NCI-H1930 (cell line): ENCODE results near the gene PI4KA.
"Not testable (repeated sequence)": the region's sequence is repeated elsewhere in the genome, so short reads cannot be mapped to it uniquely, and the experiment has no call there.

Experiments used
- DNase-seq, 2 experiments: peaks; one replicate each; lab custom pipeline; 2025; lab: John Stamatoyannopoulos, UW

The PI4KA gene

DNA sequence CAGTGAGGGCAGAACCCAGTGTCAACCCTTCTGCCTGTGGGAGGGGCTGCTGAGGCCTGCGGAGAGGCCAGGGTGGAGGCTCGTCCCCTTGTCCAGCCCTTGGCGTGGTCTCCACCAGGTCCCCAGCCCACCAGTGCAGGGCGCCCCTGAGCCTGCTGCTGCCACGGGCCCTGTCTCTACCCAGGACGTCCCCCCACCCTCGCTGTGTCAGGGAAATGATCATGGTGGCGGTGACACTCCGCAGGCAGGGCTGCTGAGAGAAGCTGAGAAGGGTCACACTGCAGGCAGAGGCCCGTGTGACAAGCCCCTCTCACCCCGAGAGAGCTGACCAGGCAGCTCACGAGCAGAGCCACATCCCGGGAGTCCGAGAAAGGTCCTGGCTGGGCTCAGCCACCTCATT is 164.4 kb downstream of the PI4KA start:
- DNase-seq: not testable (repeated sequence)

DNA sequence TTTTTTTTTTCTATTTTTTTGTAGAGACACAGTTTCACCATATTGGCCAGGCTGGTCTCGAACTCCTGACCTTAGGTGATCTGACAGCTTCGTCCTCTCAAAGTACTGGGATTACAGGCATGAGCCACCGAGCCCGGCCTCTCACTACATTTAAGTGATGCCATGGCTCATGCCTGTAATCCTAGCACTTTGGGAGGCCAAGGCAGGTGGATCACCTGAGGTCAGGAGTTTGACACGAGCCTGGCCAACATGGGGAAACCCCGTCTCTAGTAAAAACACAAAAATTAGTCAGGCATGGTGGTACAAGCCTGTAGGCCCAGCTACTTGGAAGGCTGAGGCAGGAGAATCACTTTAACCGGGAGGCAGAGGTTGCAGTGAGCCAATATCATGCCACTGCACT is 165.7 kb downstream of the PI4KA start:
- not testable (repeated sequence) for DNase-seq

DNA sequence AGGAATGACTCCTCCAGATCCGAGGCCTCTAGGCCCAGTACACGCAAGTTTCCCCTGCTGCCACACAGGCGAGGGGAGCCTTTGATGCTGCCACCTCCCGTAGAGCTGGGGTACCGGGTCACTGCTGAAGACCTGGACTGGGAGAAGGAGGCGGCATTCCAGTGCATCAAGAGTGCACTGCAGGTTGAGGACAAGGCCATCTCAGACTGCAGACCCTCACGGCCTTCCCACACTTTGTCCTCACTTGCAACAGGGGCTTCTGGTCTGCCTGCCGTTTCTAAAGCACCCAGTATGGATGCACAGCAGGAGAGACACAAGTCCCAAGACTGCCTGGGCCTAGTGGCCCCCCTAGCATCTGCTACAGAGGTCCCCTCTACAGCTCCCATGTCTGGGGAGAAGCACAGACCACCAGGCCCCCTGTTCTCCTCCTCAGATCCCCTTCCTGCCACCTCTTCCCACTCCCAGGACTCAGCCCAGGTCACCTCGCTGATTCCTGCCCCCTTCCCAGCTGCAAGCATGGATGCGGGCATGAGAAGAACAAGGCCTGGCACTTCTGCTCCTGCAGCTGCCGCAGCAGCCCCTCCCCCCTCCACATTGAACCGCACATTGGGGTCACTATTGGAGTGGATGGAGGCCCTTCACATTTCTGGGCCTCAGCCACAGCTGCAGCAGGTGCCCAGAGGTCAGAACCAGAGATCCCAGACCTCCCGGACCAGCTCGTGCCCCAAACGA is 167.9 kb downstream of the PI4KA start:
- not testable (repeated sequence) for DNase-seq

DNA sequence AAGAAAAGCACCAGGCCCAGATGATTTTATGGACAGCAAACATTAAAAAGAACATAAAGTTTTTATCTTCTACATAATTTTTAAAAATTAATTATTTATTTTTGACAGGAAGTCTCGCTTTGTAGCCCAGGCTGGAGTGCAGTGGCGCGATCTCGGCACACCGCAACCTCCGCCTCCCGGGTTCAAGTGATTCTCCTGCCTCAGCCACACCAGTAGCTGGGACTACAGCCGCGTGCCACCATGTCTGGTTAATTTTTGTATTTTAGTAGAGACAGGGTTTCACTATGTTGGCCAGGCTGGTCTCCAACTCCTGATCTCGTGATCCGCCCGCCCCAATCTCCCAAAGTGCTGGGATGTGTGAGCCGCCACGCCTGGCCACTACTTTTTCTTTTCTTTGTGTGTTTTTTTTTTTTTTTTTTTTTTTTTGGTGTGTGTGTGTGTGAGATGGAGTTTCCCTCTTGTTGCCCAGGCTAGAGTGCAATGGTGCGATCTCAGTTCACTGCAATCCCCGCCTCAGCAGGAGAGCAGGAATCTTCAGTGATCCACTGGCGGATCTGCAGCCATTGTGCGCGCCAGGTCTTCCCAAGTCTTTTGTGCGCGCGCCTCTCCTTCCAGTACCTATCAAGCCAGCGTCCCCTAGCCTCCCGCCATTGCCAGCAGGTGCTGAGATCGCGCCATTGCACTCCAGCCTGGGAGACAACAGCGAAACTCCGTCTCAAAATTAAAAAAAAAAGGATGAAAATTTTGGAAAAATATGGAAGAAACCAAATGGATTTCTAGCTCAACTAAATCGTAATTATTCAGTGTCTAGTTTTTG is 171.0 kb downstream of the PI4KA start:
- DNase-seq: not testable (repeated sequence)

DNA sequence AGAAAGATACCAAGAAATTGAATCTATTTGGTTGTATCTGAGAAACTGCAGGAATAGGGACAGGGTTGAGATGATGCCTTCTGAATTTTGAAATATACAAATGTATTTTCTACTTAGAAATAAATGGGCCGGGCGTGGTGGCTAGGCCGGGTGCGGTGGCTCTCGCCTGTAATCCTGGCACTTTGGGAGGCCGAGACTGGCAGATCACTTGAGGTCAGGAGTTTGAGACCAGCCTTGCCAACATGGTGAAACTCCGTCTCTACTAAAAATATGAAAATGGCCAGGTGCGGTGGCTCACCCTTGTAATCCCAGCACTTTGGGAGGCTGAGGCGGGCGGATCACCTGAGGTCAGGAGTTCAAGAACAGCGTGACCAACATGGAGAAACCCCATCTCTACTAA is 172.8 kb downstream of the PI4KA start:
- not testable (repeated sequence) for DNase-seq

DNA sequence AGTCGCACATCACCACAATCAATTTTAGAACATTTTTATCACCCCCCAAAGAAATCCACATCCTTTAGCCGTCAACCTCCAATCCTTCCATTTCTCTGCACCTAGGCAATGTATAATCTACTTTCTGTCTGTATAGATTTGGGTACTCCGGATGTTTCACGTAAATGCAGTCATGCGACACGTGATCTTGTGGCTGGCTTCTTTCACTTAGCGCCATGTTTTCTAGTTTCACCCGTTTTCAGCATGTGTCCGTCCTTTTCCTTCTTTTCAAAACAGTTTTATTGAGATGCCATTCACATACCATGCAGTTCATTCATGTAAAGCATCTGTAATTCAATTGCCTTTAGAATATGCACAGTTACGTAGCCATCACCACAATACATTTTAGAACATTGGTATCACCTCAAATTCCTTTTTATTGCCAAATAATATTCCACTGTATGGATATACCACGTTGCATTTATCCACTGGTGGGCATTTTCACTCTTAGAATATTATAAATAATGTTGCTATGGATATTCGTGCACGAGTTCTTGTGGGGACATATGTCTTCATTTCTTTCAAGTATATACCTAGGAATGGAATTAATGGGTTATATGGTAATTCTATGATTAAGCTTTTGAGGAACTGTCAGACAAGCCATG is 179.7 kb downstream of the PI4KA start:
- DNase-seq: not testable (repeated sequence)

DNA sequence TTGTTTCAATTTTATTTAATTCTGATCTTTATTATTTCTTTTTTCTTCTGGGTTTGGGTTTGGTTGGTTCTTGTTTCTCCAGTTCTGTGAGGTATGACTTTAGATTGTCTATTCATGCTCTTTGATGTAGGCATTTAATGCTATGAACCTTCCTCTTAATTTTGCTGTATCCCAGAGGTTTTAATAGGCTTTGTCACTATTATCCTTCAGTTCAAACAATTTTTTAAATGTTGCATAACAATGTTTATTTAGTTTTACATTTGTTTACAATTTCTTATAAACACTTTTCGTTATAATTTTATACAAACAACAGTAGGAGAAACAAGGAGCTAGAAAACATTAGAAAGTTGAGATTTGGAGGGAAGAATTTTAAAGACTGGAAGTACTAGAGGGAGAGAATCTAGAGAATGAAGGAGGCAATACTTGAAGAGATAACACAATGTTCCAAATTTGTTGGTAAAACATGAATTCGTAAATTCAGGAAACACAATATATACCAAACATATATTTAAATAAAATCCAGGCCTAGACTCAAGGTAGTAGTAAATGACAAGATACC is 180.8 kb downstream of the PI4KA start:
- no peak for DNase-seq

DNA sequence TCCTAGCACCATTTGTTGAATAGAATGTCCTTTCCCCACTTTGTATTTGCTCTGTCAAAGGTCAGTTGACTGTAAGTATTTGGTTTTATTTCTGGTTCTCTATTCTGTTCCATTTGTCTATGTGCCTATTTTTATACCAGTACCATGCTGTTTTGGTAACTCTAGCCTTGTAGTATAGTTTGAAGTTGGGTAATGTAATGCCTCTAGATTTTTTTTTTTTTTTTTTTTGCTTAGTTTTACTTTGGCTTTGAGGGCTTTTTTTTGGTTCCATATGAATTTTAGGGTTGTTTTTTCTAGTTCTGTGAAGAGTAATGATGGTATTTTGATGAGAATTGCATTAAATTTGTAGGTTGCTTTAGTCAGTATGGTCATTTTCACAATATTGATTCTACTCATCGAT is 183.0 kb downstream of the PI4KA start:
- not testable (repeated sequence) for DNase-seq

DNA sequence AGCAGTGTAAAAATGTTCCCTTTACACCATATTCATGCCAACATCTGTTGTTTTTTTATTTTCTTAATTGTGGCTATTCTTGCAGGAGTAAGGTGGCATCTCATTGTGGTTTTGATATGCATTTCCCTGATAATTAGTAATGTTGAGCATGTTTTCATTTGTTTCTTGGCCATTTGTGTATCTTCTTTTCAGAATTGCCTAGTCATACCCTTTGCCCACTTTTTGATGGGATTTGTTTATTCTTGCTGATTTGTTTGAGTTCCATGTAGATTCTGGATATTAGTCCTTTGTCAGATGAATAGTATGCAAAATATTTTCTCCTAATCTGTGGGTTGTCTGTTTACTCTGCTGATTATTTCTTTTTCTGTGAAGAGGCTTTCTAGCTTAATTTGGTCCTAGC is 183.6 kb downstream of the PI4KA start:
- DNase-seq: no peak

DNA sequence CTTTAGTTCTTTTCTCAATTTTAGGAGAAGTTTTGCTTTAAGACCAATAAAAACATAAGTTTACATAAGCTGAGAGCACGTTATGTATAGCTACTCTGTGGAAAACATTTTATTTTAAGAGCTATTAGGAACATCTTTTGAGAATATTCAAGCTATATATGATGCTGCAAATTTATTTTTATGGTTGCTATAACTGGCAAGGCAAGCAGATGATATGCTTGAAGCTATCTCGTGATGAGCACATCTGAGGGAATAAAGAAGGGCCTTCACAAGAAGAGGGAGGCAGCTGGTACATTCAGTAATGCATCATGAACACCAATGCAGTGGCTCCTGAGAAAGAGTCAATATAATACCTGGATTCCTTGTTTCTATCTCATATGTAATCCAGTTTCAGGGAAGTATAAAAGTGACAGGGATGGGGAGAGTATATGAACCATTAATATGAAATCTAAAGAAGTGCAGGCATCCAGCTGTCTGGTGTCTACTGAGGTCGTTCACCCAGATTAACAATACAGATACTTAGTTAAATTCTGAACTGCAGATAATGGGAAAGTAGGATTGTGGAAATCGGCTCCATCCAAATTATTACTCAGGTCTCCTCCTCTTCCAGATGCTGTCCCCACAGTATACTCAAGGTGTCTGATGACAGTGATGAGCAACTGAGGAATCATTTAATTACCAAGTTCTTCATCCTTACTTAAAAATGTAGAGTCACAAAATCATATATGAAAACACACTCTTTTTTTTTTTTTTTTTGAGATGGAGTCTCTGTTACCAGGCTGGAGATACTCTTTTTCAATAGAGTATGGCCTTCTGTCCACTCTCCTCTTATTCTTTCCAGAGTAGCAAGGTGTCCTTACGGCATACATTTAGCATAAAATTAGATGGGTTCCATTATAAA is 185.1 kb downstream of the PI4KA start:
- no peak for DNase-seq

DNA sequence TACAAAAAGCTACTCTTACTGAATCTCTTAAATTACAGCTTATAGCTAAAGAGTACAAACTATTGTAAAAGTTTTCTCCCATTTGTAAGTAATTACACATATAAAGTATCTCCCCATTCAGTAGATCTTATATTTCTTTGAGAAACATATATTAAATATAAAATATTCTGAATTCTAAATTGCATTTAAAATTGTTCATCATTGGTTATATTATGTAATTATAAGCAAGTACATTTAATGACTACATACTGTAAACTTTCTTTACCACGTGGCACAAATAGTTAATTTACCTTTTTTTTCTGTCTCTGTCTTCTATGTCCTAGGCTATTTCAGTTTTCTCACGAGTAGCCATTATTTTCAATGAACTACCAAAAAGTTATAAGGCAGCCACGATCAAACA is 185.9 kb downstream of the PI4KA start:
- no peak for DNase-seq

DNA sequence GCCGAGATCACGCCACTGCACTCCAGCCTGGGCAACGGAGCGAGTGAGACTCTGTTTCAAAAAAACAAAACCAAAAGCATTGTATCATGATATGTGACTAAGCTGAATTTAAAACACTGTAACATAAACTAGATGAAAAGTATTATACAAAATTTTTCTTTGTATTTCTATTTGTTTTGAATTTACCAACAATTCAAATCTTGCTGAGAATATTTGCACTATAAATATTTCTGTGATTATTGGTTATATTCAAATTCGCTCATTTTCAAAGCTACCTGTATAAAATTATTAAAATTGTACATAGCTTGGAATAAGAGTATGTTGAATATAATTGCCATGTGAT is 186.6 kb downstream of the PI4KA start:
- no peak for DNase-seq

DNA sequence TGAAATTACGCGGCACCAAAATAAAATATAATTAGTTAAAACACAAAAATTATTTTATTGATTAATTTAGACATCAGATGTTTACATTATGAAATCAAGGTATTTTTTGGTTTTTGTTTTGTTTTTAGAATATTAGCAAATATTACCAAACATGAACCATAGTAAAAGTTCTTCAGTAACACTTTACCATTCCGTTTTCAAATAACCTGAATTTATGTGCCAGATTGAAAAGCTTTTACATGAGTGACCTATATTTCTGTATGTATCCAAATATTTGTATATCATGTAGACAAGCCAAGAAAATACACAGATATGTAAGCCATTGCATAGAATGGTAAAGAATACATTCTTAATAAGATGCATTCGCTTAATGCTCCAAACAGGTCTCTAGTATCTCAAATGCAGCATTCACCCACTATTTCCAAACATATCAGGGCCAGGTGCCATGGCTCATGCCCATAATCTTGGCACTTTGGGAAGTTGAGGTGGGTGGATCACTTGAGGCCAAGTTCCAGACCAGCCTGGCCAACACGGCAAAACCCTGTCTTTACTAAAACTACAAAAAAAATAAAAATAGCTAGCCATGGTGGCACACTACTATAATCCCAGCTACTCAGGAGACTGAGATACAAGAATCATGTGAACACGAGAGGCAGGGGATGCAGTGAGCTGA is 187.1 kb downstream of the PI4KA start:
- DNase-seq: no peak

DNA sequence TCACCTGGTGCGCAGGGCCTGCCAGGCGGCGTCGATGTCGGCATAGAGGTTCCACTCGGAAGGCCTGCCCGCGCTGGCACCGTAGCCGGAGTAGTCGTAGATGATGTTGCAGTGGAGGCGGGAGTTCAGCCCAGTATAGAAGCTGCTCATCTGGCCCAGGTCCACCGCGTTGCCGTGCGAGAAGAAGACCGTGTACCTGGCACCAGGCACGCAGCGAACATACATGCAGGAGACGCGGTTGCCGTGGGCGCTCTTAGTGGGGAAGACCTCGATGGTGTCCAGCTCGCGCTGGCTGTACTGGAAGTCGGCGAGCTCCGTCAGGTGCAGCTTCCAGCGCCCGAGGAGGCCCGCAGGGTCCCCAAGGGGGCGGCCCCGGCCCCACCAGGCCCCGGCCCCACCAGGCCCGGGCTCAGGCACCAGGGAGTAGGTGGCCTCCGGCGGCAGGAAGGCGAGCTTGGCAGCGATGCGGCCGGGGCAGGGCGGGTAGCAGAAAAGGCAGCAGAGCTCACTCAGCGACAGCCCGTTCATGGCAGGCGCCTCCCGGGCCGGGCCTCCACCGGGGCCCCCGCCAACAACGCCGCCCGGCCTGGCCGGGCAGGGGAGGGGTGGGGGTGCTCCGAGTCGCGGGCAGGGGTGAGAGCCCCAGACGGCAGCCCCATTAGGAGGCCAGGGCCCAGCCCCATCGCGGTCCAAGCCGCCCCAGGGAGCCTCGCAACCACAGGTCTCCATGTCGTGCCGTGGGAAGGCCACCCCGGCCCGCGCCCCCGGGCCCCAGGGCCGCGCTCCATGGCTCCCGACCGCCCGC is 188.0 kb downstream of the PI4KA start:
- DNase-seq: not testable (repeated sequence)

DNA sequence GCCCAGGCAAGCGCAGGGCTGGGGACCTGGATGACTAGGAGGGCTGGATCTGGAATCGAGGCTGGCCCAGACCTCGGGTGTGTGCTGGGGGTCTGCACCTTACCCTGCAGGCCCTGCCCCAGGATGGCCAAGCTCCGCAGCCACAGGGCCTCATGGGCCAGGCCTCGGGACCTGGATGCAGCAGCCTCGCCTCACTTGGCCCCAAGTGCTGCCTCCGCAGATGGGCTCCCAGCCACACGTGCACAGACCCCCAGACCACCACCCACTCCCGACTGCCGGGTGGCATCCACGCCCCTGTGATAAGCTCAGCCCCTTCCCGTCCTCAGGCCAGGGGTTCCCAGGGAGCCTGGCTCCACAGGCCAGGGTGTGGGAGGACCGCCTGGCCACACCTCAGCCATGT is 188.7 kb downstream of the PI4KA start:
- DNase-seq: not testable (repeated sequence)

DNA sequence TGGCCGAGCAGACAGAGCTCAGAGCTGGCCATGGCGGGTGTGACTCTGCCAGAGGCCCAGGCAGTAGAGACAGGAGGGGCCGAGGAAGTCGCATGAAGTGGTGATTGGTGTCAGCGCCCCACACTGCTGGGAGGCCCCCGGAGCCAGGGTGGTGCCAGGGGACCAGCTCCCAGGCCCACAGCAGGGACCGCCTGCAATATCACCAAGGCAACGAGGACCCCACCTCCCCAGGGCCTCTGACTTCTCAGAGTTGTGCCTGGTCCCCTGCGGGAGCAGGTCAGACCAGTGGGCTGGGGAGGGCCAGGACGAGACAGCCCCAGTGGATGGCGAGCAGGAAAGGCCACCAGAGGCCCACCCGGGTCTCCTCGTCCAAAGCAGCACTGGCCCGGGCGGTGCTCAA is 189.1 kb downstream of the PI4KA start:
- not testable (repeated sequence) for DNase-seq

DNA sequence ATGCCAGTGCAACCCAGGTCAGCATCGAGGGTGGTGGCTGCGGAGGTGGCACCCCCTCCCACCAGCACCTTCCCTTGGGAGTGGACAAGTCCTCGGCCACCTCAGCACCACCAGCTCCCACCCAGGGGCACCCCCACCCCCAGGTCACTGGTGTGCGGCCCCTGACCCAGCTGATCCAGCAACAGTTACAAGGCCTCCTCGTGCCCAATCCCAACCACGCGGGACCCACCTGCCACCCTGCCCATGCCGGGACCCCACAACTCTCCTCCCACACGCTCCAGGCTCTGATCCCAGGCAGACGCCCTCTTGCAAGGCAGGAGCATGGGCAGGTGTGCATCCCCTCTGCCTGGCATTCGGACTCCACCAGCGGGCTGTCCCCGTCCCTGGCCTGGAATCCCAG is 189.8 kb downstream of the PI4KA start:
- DNase-seq: not testable (repeated sequence)

DNA sequence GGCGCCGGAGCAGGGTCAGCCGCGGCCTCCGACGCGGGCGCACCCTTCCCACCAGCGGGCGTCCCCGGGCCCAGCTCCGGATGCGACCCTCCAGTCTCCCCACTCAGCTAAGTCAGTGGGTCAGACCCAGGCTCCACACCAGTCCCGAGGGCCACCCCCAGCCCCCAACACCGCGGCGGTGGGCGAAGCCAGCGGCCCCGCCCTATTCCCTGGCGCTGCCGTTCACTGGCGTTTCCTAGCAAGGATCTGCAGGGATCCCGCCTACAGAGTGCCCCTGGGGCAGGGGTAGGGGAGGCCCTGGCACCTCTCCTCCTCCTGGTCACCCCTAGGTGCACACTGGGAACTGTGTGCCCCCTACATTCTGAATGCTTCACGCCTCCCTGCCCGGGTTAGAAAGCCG is 190.4 kb downstream of the PI4KA start:
- not testable (repeated sequence) for DNase-seq

DNA sequence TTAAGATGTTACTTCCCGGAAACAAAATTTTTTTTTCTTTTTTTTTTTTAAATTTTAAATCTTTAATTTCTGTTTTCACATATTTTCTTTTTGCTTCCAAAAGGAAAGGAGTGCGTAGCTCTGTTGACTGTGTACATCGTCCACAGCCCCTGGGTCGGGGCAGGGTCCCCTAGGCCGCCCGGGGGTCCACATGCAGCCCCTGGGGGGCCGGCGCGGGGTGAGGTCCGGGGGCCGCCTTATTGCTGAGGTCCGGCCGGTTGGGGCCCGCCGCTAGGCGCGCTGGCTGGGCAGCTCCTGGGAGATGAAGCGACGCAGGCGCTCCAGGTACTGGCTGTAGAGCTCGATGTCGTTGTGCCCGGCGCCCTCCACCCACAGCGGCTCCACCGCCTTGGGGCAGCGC is 191.1 kb downstream of the PI4KA start:
- DNase-seq: not testable (repeated sequence)

DNA sequence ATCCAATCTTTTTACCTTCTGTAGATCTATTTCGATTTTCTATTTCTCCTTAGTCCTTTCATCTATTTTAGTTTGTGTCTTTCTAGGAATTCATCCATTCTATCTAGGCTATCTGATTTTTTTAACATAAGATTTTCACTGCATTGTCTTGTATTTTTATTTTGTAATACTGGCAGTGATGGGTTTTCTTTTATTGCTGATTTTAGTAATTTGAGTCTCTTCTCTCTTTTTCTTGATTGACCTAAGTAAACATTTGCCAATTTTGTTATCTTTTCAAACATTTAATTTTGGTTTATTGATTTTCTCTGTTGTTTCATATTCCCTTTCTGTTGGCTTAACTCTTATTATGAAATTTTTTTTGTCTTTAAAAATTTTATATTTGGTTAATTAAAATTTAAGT is 192.1 kb downstream of the PI4KA start:
- no peak for DNase-seq
